Progenitor cell of endocrine pancreas (in vitro differentiated cells): ENCODE measurements around the gene WASF2. TPM values are rescaled to one million over a fixed set of nuclear protein-coding genes. Genes with fewer than 3 reads are reported as not detected.

Source experiments
- DNase-seq: peaks from one replicate; pipeline ENCODE4 v3.0.0; 2021; ENCODE audit warnings: low spot score; ENCODE audit not compliant: unreplicated experiment
- H3K27ac Mint-ChIP-seq: 2 replicates; pipeline ENCODE4 v1.8.0; 2021; ENCODE audit warnings: mild to moderate bottlenecking, moderate library complexity, mixed read lengths
- H3K27me3 Mint-ChIP-seq: 2 replicates; pipeline ENCODE4 v1.8.0; 2021; ENCODE audit warnings: mixed read lengths
- H3K36me3 Mint-ChIP-seq: 2 replicates; pipeline ENCODE4 v1.8.0; 2022; ENCODE audit warnings: mixed read lengths; ENCODE audit not compliant: insufficient read depth
- H3K4me1 Mint-ChIP-seq: 2 replicates; pipeline ENCODE4 v1.8.0; 2021; ENCODE audit warnings: low read depth, mixed read lengths
- H3K4me3 Mint-ChIP-seq: 2 replicates; pipeline ENCODE4 v1.8.0; 2021; ENCODE audit warnings: low read depth, mild to moderate bottlenecking, moderate library complexity, mixed read lengths
- H3K9me3 Mint-ChIP-seq: 2 replicates; pipeline ENCODE4 v1.8.0; 2021; ENCODE audit warnings: low read depth, mixed read lengths
- CTCF ChIP-seq: fragments of 200-600 bp; sonication (generic); IDR thresholded peaks from one replicate; pipeline ENCODE4 v1.5.0; 2021; ENCODE audit warnings: antibody characterized with exemption, mild to moderate bottlenecking; ENCODE audit not compliant: unreplicated experiment
- total RNA-seq: library from RNA; stranded (reverse); gene quantifications from 2 replicates; pipeline ENCODE4 v1.2.1, GENCODE V29; 2021

WASF2 gene
- total RNA-seq, 1 donor from 2014 or later, result 76.9 TPM

DNA sequence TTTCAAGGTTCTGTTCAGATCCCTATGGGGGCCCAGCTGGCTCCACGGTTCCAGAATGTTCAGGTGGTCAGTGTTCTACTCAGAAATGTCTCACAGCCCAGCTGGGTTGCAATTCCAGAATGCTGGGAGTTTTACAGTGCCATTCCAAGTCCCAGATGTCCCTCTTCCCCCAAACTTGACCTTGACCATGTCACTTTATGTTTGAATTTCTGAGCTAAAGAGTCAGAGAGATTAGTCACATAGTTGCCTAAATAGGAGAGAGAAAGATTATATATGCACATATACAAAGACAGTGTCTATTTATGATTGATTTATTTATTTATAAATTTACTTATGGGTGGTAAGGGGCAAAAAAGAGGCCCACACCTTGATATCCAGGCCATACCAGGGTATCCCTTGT is 95.0 kb downstream of the WASF2 start:
- no peak for TF ChIP-seq CTCF
- DNase-seq, result no peak
- H3K27ac Mint-ChIP-seq, result no peak overlapping the region
- H3K4me1 Mint-ChIP-seq, result peaks cover 9% of the 10 kb centered on the region
- H3K27me3 Mint-ChIP-seq, result peaks cover 12% of the 10 kb centered on the region
- no peaks in the 10 kb centered on the region for H3K36me3 Mint-ChIP-seq
- H3K9me3 Mint-ChIP-seq, result no peaks in the 10 kb centered on the region
- H3K4me3 Mint-ChIP-seq, result no peak overlapping the region

GRCh38 chr1:27394282-27394658 is 95.7 kb downstream of the WASF2 start:
- peaks cover 9% of the 10 kb centered on the region for H3K4me1 Mint-ChIP-seq

GRCh38 chr1:27393641-27394281 is 96.2 kb downstream of the WASF2 start:
- Mint-ChIP-seq H3K27me3 (peaks cover 15% of the 10 kb centered on the region), H3K36me3 (no peaks in the 10 kb centered on the region), H3K27ac (no peak overlapping the region), H3K4me1 (peaks cover 8% of the 10 kb centered on the region), H3K4me3 (no peak overlapping the region), H3K9me3 (no peaks in the 10 kb centered on the region)
- no peak for TF ChIP-seq CTCF
- no peak for DNase-seq

More at GRCh38 chr1:27394282-27394658, 95.7 kb downstream of the WASF2 start:
- no peak overlapping the region for H3K4me3 Mint-ChIP-seq
- H3K9me3 Mint-ChIP-seq, result no peaks in the 10 kb centered on the region
- H3K27ac Mint-ChIP-seq, result no peak overlapping the region
- H3K27me3 Mint-ChIP-seq, result peaks cover 15% of the 10 kb centered on the region
- no peak for DNase-seq
- H3K36me3 Mint-ChIP-seq, result no peaks in the 10 kb centered on the region
- no peak for TF ChIP-seq CTCF

DNA sequence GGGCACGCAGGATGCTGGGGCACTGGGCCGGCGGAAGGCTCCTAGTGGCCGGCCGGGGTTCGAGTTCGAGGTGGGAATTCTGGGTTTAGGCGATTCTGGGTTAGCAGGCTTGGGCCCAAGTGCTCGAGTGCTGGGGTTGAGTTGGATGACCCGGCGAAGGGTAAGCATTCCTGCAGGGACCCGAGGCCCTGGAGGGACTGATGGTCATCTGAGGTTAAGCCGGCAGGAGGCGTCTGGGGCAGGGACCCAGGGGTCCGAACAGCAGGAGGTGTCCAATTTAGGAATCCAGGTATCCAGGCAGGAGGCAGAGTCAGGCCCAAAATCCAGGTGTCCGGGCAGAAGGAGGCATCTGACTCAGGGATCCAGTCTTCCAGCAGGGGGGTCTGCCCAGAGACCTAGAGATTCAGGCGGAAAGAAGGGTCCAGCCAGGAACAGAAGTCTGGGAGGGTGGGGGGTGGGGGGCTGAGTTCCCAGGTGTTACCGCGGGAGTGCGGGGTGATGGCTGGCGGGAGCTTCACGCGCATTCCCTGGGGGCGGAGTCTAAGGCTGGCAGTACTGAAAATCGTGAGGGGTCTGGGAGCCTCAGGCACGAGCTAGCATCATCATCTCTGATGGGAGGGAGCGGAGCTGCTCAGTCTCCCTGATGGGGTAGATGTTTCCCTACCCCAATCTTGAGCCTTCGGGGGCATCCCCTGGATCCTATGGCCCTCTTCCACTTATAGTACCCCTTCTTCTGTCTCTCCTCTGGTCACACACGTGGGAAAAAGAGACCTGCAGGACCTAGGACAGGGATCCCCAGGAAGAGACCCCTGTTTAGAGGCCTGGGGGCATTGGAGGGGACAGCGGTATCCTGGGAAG is 97.0 kb downstream of the WASF2 start:
- H3K27ac Mint-ChIP-seq, result peak overlapping the region; percentile 88
- no peaks in the 10 kb centered on the region for H3K36me3 Mint-ChIP-seq
- peaks cover 17% of the 10 kb centered on the region for H3K27me3 Mint-ChIP-seq
- no peaks in the 10 kb centered on the region for H3K9me3 Mint-ChIP-seq
- peak overlapping the region; percentile 78 for H3K4me3 Mint-ChIP-seq
- no peak for DNase-seq
- peak; percentile 46 for TF ChIP-seq CTCF
- H3K4me1 Mint-ChIP-seq, result peaks cover 6% of the 10 kb centered on the region

DNA sequence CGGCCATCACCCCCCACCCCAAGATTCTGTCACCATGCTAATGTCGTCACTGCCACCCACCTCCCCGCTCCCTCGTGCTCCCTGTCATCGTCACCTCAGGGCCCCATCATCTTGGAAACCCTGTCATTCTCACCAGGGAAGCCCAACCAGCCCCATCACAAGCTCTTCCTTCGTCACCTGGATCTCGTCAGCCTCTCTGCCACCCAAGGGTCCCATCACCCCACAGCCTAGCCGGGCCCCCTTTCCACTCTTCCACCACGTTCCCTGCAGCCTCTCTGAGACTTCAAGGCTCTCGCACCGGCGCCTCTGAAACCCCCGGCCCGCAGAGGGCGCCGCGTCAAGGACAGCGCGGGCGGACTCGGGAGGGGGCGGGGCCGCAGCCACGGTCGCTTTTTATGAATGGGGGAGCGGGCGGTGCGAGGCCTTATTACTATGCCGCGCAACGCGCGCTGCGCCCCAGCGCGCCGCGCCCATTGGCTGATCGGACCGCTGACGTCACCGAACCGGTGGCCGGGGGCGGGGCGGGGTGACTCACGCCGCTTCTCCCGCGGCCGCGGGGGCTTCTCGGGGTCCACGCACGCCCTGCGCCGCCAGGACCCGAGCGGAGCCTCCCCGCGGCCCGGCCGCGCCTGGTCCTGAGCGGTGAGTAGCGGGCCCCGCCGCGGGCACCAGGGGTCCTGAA is 97.7 kb downstream of the WASF2 start, which contains the start of gene GPR3:
TSS of gene GPR3 (plus strand) at position 527 of the 682 bp plus-strand sequence. CDS start 1,177 bp downstream, outside the sequence.
- TF ChIP-seq CTCF, result peak; percentile 44
- H3K4me3 Mint-ChIP-seq, result peak within 1 kb of the TSS; percentile 78
- no peaks in the 10 kb centered on the region for H3K9me3 Mint-ChIP-seq
- peak; percentile 82 for DNase-seq
- H3K27me3 Mint-ChIP-seq, result peaks cover 17% of the 10 kb centered on the region
- H3K36me3 Mint-ChIP-seq, result no peaks in the 10 kb centered on the region
- peak within 1 kb of the TSS; percentile 88 for H3K27ac Mint-ChIP-seq
- peaks cover 6% of the 10 kb centered on the region for H3K4me1 Mint-ChIP-seq
